ENCODE results near the gene NLRP6. TPM values are rescaled to one million over a fixed set of nuclear protein-coding genes. Genes with fewer than 3 reads are reported as not detected.
A peak's percentile ranks its signal among the peaks of the same experiment; 100 is the strongest.
"Not testable (repeated sequence)": the region's sequence is repeated elsewhere in the genome, so short reads cannot be mapped to it uniquely, and the experiment has no call there.

Gene NLRP6
- total and polyA plus RNA-seq, 8 donors, result 0.06 to 1.5 (median 0.17) TPM; not detected in 4

DNA sequence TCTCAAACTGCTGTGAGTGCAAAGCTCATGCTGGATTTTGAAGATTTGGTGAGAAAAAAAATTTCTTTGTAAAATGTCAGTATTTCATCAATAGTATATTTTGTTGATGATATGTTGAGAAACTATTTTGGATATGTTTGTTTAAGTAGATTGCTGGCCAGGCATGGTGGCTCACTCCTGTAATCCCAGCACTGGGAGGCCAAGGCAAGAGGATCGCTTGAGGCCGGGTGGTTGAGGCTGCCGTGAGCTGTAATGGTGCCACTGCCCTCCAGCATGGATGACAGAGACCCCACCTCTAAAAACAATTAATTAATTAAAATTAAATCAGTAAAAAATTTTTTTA, 49.3 kb downstream of the NLRP6 start:
- Histone ChIP-seq H3K4me1 (peaks cover 24 to 54% of the 10 kb centered on the region in 2 donors), H3K4me3 (peak overlapping the region in 1 of 2 donors; percentile 10), H3K27me3 (no peaks in the 10 kb centered on the region), H3K9me3 (no peaks in the 10 kb centered on the region), H3K36me3 (no peaks in the 10 kb centered on the region), H3K27ac (peak overlapping the region; percentile 81 to 97)
- intact Hi-C loops (cut with DNase I), result no loop called here
- ATAC-seq, result no peak
- DNase-seq, result peak in 1 of 4 donors; percentile 43
- TF ChIP-seq, protein P1, sequence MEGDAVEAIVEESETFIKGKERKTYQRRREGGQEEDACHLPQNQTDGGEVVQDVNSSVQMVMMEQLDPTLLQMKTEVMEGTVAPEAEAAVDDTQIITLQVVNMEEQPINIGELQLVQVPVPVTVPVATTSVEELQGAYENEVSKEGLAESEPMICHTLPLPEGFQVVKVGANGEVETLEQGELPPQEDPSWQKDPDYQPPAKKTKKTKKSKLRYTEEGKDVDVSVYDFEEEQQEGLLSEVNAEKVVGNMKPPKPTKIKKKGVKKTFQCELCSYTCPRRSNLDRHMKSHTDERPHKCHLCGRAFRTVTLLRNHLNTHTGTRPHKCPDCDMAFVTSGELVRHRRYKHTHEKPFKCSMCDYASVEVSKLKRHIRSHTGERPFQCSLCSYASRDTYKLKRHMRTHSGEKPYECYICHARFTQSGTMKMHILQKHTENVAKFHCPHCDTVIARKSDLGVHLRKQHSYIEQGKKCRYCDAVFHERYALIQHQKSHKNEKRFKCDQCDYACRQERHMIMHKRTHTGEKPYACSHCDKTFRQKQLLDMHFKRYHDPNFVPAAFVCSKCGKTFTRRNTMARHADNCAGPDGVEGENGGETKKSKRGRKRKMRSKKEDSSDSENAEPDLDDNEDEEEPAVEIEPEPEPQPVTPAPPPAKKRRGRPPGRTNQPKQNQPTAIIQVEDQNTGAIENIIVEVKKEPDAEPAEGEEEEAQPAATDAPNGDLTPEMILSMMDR (IDR thresholded peaks at IDR 0.05), result no peak

DNA sequence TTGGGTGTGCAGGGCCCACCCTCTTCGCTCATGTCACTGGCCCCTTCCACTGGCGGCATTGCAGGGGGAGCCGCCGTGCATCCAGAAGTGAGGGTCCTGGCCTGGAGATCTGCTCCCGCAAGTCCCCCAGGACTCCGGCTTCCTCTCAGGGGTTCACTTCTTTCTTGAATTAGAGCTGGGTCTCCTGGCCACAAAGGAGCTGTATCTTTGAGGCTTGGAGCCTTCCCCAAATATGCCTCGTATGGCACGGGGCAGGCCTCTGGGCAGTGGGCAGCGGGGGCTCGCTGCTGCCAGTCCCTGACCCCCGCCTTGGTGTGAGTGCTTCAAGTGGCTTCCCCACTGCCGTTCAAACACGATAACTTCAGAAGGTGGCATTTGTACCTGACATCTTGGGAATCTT, 49.8 kb downstream of the NLRP6 start:
- peak in 1 of 4 donors; percentile 43 for DNase-seq
- no peak for ATAC-seq
- H3K27me3 ChIP-seq, result no peaks in the 10 kb centered on the region
- H3K36me3 ChIP-seq, result no peaks in the 10 kb centered on the region
- no peaks in the 10 kb centered on the region for H3K9me3 ChIP-seq
- H3K4me1 ChIP-seq, result peaks cover 24 to 51% of the 10 kb centered on the region in 2 donors
- no peak overlapping the region for H3K4me3 ChIP-seq
- TF ChIP-seq, protein P1 (IDR thresholded peaks at IDR 0.05), result no peak
- intact Hi-C loops (cut with DNase I), result no loop called here
- H3K27ac ChIP-seq, result peak overlapping the region in 1 of 2 donors; percentile 97

DNA sequence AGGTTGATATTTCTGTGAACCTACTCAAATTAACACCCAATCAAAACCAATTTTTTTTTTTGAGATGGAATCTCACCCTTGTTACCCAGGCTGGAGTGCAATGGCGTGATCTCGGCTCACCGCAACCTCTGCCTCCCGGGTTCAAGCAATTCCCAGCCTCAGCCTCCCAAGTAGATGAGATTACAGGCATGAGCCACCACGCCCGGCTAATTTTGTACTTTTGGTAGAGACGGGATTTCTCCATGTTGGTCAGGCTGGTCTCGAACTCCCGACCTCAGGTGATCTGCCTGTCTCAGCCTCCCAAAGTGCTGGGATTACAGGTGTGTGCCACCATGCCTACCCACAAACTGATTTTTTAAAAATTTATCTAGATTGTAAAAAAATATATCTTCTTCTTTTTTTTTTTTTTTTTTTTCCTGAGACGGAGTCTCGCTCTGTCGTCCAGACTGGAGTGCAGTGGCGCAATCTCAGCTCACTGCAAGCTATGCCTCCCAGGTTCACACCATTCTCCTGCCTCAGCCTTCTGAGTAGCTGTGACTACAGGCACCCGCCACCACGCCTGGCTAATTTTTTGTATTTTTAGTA, 50.4 kb downstream of the NLRP6 start:
- H3K4me3 ChIP-seq; H3K27me3 ChIP-seq; ATAC-seq; H3K36me3 ChIP-seq; H3K9me3 ChIP-seq; H3K27ac ChIP-seq; intact Hi-C loops (cut with DNase I): not testable (repeated sequence)
- peak in 1 of 4 donors; percentile 10 for DNase-seq
- H3K4me1 ChIP-seq, result peaks cover 24 to 45% of the 10 kb centered on the region in 2 donors

DNA sequence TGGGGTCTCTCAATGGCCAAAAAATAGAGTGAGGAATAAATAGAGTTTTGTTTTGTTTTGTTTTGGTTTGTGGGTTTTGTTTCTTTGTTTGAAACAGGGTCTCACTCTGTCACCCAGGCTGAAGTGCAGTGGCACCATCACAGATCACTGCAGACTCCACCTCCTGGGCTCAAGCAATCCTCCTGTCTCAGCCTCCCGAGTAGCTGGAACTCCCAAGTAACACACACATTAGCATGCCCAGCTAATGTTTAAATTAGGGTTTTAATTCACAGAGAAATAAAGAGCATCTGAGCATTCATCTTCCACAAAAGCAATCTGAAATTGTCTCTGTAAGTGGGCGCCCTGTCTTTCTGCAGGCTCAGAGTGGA, 51.7 kb downstream of the NLRP6 start:
- peaks cover 15 to 36% of the 10 kb centered on the region in 2 donors for H3K4me1 ChIP-seq
- no peaks in the 10 kb centered on the region for H3K36me3 ChIP-seq
- TF ChIP-seq, protein P1 (IDR thresholded peaks at IDR 0.05), result no peak
- H3K27ac ChIP-seq, result no peak overlapping the region
- H3K4me3 ChIP-seq, result no peak overlapping the region
- DNase-seq (no peak), ATAC-seq (no peak)
- H3K9me3 ChIP-seq, result no peaks in the 10 kb centered on the region
- H3K27me3 ChIP-seq, result no peaks in the 10 kb centered on the region
- intact Hi-C loops (cut with DNase I), result no loop called here

DNA sequence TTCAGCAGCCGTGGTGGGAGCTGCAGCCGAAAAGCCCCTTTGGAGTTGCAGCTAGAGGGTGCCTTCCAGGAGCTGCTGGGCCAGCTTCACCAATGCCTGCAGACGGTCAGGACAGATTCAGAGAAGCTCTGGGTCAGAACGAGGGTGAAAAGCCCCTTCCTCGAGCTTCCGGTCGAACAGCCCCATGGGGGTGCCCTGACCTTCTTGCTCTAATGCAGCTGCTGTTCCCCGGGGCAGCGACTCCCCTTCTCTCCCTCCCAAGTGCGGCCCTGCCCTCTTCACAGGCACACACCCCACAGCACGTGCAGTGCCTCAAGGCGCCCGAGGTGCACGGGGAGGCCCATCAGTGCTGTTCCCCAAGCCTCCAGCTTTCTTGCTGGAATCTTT, 52.1 kb downstream of the NLRP6 start:
- H3K27ac ChIP-seq, result no peak overlapping the region
- H3K4me3 ChIP-seq, result no peak overlapping the region
- H3K36me3 ChIP-seq, result no peaks in the 10 kb centered on the region
- ATAC-seq (no peak), DNase-seq (peak in 1 of 4 donors; percentile 64)
- TF ChIP-seq, protein P1 (IDR thresholded peaks at IDR 0.05), result no peak
- H3K27me3 ChIP-seq, result no peaks in the 10 kb centered on the region
- peaks cover 14 to 34% of the 10 kb centered on the region in 2 donors for H3K4me1 ChIP-seq
- intact Hi-C loops (cut with DNase I), result no loop called here
- H3K9me3 ChIP-seq, result no peaks in the 10 kb centered on the region

All from left lung (tissue), 10 donors.